Mucosa of rectum (tissue), 2 donors: ENCODE data around the gene OPCML.

Experiments used
- H3K27ac ChIP-seq, 2 donors: one replicate each; pipeline ENCODE4 v1.7.0; 2013; ENCODE audit warnings: inconsistent platforms in 2 of 2, low read depth in 2 of 2, low read length in 2 of 2
- H3K27me3 ChIP-seq, 2 donors: one replicate each; pipeline ENCODE4 v1.7.0; 2013; ENCODE audit warnings: low read length in 2 of 2; ENCODE audit not compliant: control insufficient read depth in 2 of 2, insufficient read depth in 2 of 2
- H3K36me3 ChIP-seq, 2 donors: one replicate each; pipeline ENCODE4 v1.7.0; 2013; ENCODE audit warnings: low read length in 2 of 2; ENCODE audit not compliant: control insufficient read depth in 2 of 2, insufficient read depth in 2 of 2
- H3K4me1 ChIP-seq, 2 donors: one replicate each; pipeline ENCODE4 v1.7.0; 2013; ENCODE audit warnings: low read length in 2 of 2, mild to moderate bottlenecking in 1 of 2; ENCODE audit not compliant: control insufficient read depth in 2 of 2, insufficient read depth in 2 of 2
- H3K4me3 ChIP-seq, 2 donors: one replicate each; pipeline ENCODE4 v1.7.0; 2013; ENCODE audit warnings: low read length in 2 of 2
- H3K9ac ChIP-seq, 2 donors: one replicate each; pipeline ENCODE4 v1.7.0; 2013; ENCODE audit warnings: low read length in 2 of 2, low read depth in 1 of 2, mild to moderate bottlenecking in 1 of 2
- H3K9me3 ChIP-seq, 2 donors: one replicate each; pipeline ENCODE4 v1.7.0; 2013; ENCODE audit warnings: low read length in 2 of 2; ENCODE audit not compliant: control insufficient read depth in 2 of 2
- donor health status: healthy.
- donor health status: Normal muscosa, but diverticular disease.

The OPCML gene

DNA sequence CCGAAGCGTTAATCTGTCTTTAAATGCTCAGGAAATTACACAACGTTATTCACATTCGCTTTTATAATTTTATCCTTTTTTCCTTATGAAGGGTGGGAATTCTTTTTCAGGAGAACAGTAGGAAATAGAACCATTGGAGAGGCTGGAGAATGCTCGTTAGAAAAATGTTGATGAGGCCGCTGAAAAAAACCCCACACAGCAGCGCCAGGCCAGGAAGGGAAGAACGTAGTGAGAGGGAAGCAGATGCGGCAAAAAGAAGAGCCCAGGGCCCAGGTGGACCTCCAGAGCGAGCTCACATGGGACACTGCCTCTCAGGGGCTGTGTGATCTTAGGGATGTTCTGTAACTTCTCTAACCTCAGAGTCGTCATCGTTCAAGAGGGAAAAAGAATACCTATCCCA is 691.6 kb downstream of the OPCML start:
- Histone ChIP-seq H3K36me3 (no peaks in the 10 kb centered on the region), H3K4me3 (no peak overlapping the region), H3K4me1 (no peaks in the 10 kb centered on the region), H3K9ac (no peak overlapping the region), H3K27me3 (no peaks in the 10 kb centered on the region), H3K9me3 (peaks cover 0 to 2% of the 10 kb centered on the region in 2 donors), H3K27ac (no peak overlapping the region)

DNA sequence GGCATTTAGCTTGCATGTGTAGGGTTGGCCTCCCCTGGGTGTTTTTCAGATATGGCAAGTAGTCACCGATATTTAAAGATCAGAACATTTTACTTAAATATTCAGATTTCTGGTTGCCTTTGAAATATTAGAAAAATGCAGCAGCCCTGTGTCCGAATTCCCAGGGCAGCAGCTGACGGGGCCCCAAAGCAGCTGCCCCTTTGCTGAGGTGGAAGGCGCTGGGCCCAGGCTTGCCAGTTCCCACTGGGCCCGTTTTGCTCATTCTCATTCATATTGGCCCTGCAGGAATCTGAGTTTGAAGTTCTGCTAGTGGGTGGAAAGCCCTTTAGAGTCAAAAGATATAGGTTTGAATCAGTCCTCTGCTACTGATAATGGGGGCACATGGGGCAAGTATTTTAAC is 692.1 kb downstream of the OPCML start:
- Histone ChIP-seq H3K27me3 (no peaks in the 10 kb centered on the region), H3K9ac (no peak overlapping the region), H3K4me1 (no peaks in the 10 kb centered on the region), H3K4me3 (no peak overlapping the region), H3K27ac (no peak overlapping the region), H3K9me3 (peaks cover 0 to 2% of the 10 kb centered on the region in 2 donors), H3K36me3 (no peaks in the 10 kb centered on the region)

DNA sequence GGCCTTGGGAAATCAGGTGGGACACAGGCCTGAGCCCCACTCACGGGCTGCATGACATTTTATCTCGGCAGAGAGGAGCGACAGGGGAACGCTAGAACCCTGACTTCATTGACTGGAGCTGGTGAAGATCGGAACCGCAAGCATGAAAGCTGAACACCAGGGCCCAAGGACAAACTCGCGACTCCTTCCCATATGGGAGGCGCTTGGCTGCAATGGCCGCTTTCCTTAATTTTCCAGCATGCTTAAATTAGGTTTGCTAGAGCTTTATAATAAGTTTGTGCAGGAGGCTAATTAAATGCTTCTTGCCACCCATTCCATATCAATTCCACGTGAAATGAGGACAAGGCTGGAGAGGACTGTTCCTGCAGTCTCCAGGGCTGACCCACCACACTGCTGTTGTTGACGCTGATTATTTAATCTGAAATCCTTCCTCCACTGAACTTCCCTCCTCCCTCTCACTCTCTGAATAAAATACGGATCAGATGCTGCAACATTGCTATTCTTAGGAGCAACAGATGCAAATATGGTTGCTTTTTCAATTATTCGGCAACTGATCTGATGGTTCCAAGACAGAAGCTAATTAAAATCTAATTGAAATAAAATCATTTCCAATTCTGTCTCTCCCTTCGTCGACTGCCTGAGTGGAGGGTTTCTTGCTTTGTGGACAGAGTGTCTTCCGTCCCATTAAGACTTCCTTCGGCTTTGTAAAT is 692.9 kb downstream of the OPCML start:
- no peaks in the 10 kb centered on the region for H3K4me1 ChIP-seq
- H3K27ac ChIP-seq: no peak overlapping the region
- H3K9ac ChIP-seq: no peak overlapping the region
- no peaks in the 10 kb centered on the region for H3K36me3 ChIP-seq
- peaks cover 0 to 2% of the 10 kb centered on the region in 2 donors for H3K9me3 ChIP-seq
- no peaks in the 10 kb centered on the region for H3K27me3 ChIP-seq
- H3K4me3 ChIP-seq: no peak overlapping the region

- no peaks in the 10 kb centered on the region for H3K4me1 ChIP-seq
- H3K9ac ChIP-seq: no peak overlapping the region
- H3K9me3 ChIP-seq: peaks cover 0 to 4% of the 10 kb centered on the region in 2 donors
- H3K27me3 ChIP-seq: no peaks in the 10 kb centered on the region
- no peak overlapping the region for H3K27ac ChIP-seq
- H3K4me3 ChIP-seq: no peak overlapping the region
- H3K36me3 ChIP-seq: no peaks in the 10 kb centered on the region
These were observed 693.7 kb downstream of the OPCML start for GRCh38 chr11:132838627-132839026.

- no peak overlapping the region for H3K4me3 ChIP-seq
These were observed 701.0 kb downstream of the OPCML start for GRCh38 chr11:132831272-132831671.

GRCh38 chr11:132824642-132825041 is 707.7 kb downstream of the OPCML start:
- no peaks in the 10 kb centered on the region for H3K4me1 ChIP-seq

More at GRCh38 chr11:132831272-132831671, 701.0 kb downstream of the OPCML start:
- no peaks in the 10 kb centered on the region for H3K27me3 ChIP-seq
- no peaks in the 10 kb centered on the region for H3K4me1 ChIP-seq
- no peak overlapping the region for H3K27ac ChIP-seq
- no peak overlapping the region for H3K9ac ChIP-seq
- peaks cover 0 to 2% of the 10 kb centered on the region in 2 donors for H3K9me3 ChIP-seq
- H3K36me3 ChIP-seq: no peaks in the 10 kb centered on the region

GRCh38 chr11:132822276-132822675 is 710.0 kb downstream of the OPCML start:
- H3K4me1 ChIP-seq: no peaks in the 10 kb centered on the region
- H3K36me3 ChIP-seq: no peaks in the 10 kb centered on the region
- H3K27ac ChIP-seq: no peak overlapping the region
- no peaks in the 10 kb centered on the region for H3K9me3 ChIP-seq
- no peak overlapping the region for H3K9ac ChIP-seq
- no peaks in the 10 kb centered on the region for H3K27me3 ChIP-seq
- H3K4me3 ChIP-seq: no peak overlapping the region

More at GRCh38 chr11:132824642-132825041, 707.7 kb downstream of the OPCML start:
- Histone ChIP-seq H3K9me3 (no peaks in the 10 kb centered on the region), H3K27ac (no peak overlapping the region), H3K4me3 (no peak overlapping the region), H3K27me3 (no peaks in the 10 kb centered on the region), H3K9ac (no peak overlapping the region), H3K36me3 (no peaks in the 10 kb centered on the region)

GRCh38 chr11:132821499-132821898 is 710.8 kb downstream of the OPCML start:
- no peaks in the 10 kb centered on the region for H3K9me3 ChIP-seq
- H3K27ac ChIP-seq: no peak overlapping the region
- no peaks in the 10 kb centered on the region for H3K27me3 ChIP-seq

DNA sequence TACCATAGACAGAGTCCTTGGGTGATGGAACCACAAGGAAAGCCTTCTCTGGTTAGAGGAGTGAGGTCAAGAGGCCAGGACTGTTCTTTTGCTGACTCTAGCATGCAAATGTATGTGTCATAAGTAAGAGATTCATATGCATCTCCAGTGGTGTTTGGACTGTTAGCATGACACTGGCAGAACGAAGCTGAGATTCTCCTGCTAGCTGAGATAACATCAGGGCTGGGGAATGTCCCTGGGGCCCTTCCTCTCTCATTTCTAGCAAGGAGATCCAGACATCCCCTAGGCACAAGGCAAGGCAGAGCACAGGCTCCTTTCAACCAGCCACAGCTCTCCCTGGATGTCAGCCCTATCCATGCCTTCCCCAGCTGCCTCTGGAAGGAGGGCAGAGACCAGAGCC is 711.3 kb downstream of the OPCML start:
- Histone ChIP-seq H3K4me3 (no peak overlapping the region), H3K9me3 (peaks cover 0 to under 1% of the 10 kb centered on the region in 2 donors), H3K9ac (no peak overlapping the region), H3K4me1 (no peaks in the 10 kb centered on the region), H3K36me3 (no peaks in the 10 kb centered on the region), H3K27ac (no peak overlapping the region), H3K27me3 (no peaks in the 10 kb centered on the region)

More at GRCh38 chr11:132821499-132821898, 710.8 kb downstream of the OPCML start:
- H3K4me3 ChIP-seq: no peak overlapping the region
- no peaks in the 10 kb centered on the region for H3K36me3 ChIP-seq
- H3K4me1 ChIP-seq: no peaks in the 10 kb centered on the region
- no peak overlapping the region for H3K9ac ChIP-seq

DNA sequence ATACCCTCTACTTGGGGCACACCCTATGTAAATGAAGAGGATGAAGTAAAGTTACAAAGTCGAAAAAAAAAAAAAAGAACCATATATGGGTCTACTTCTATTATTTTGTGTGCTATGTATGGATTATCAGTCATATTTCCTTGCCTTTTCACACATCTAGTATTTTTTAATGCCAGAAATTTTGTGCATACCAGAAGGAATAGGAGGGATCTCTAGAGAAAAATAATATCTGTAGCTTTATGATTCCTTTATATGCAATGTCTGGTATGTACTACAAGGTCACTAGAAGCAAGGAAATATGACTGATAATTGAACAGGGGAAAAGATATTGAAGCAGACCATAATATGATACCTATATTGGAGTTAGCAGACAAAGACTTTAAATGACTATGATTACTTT is 713.4 kb downstream of the OPCML start:
- no peaks in the 10 kb centered on the region for H3K36me3 ChIP-seq
- peaks cover 0 to 2% of the 10 kb centered on the region in 2 donors for H3K9me3 ChIP-seq
- no peaks in the 10 kb centered on the region for H3K4me1 ChIP-seq
- no peak overlapping the region for H3K4me3 ChIP-seq
- no peak overlapping the region for H3K9ac ChIP-seq
- H3K27ac ChIP-seq: no peak overlapping the region
- H3K27me3 ChIP-seq: no peaks in the 10 kb centered on the region
